GM23338 (cell line): ENCODE results near the gene PROC. TPM values are rescaled to one million over a fixed set of nuclear protein-coding genes. Genes with fewer than 3 reads are reported as not detected.

Experiments used
- ATAC-seq: fragments of 200-7000 bp; cut with Tn5 transposase; 3 replicates; pipeline ENCODE4 v1.9.1; 2020
- DNase-seq: peaks from one replicate; pipeline ENCODE4 v3.0.0-alpha.2; 2015; ENCODE audit warnings: low spot score
- H2AFZ ChIP-seq: fragments of 200-600 bp; sonication (generic); 2 replicates; pipeline ENCODE4 v1.8.0; 2016; ENCODE audit warnings: antibody characterized with exemption, mild to moderate bottlenecking, moderate library complexity
- H3F3A ChIP-seq: fragments of 200-600 bp; sonication (generic); replicated peaks from 2 replicates; pipeline ENCODE4 v1.8.0; 2017; ENCODE audit warnings: antibody characterized with exemption, mixed run types, low read depth
- H3K27ac ChIP-seq: fragments of 200-600 bp; sonication (generic); 2 replicates; pipeline ENCODE4 v1.6.1; 2016; ENCODE audit warnings: low read depth
- H3K27me3 ChIP-seq: fragments of 200-600 bp; sonication (generic); 2 replicates; pipeline ENCODE4 v1.8.0; 2016; ENCODE audit warnings: mild to moderate bottlenecking, mixed run types, moderate library complexity; ENCODE audit not compliant: insufficient read depth
- H3K36me3 ChIP-seq: fragments of 200-600 bp; sonication (generic); 2 replicates; pipeline ENCODE4 v1.8.0; 2016; ENCODE audit warnings: mild to moderate bottlenecking; ENCODE audit not compliant: insufficient read depth
- H3K4me1 ChIP-seq: fragments of 200-600 bp; sonication (generic); 2 replicates; pipeline ENCODE4 v1.8.0; 2016; ENCODE audit warnings: mild to moderate bottlenecking, moderate library complexity; ENCODE audit not compliant: insufficient read depth
- H3K4me2 ChIP-seq: fragments of 200-600 bp; sonication (generic); 2 replicates; pipeline ENCODE4 v1.7.1; 2017; ENCODE audit warnings: mixed run types
- H3K4me3 ChIP-seq: fragments of 200-600 bp; sonication (generic); 2 replicates; pipeline ENCODE4 v1.6.1; 2016; ENCODE audit warnings: mixed run types
- H3K79me2 ChIP-seq: fragments of 200-600 bp; sonication (generic); replicated peaks from 2 replicates; pipeline ENCODE4 v1.8.0; 2017; ENCODE audit warnings: mild to moderate bottlenecking; ENCODE audit not compliant: insufficient read depth
- H3K9me2 ChIP-seq: fragments of 200-600 bp; sonication (generic); 2 replicates; pipeline ENCODE4 v1.8.0; 2017; ENCODE audit not compliant: insufficient read depth
- H4K20me1 ChIP-seq: fragments of 200-600 bp; sonication (generic); replicated peaks from 2 replicates; pipeline ENCODE4 v1.8.0; 2017; ENCODE audit warnings: mild to moderate bottlenecking; ENCODE audit not compliant: insufficient read depth
- H3K27ac Mint-ChIP-seq: 2 replicates; pipeline ENCODE4 v1.8.0; 2020; ENCODE audit warnings: inconsistent platforms, mild to moderate bottlenecking, moderate library complexity, mixed read lengths
- H3K27me3 Mint-ChIP-seq: 3 replicates; pipeline ENCODE4 v1.8.0; 2022; ENCODE audit warnings: low read depth, mild to moderate bottlenecking, moderate library complexity, mixed read lengths, inconsistent platforms; ENCODE audit not compliant: insufficient read depth, poor library complexity
- H3K36me3 Mint-ChIP-seq: 3 replicates; pipeline ENCODE4 v1.8.0; 2021; ENCODE audit warnings: low read depth, mild to moderate bottlenecking, inconsistent platforms, moderate library complexity, mixed read lengths
- H3K4me1 Mint-ChIP-seq: 3 replicates; pipeline ENCODE4 v1.8.0; 2020; ENCODE audit warnings: mild to moderate bottlenecking, inconsistent platforms, mixed read lengths
- H3K4me3 Mint-ChIP-seq: 3 replicates; pipeline ENCODE4 v1.8.0; 2021; ENCODE audit warnings: moderate library complexity, mild to moderate bottlenecking, inconsistent platforms, mixed read lengths
- H3K9me3 Mint-ChIP-seq: 3 replicates; pipeline ENCODE4 v1.8.0; 2020; ENCODE audit warnings: moderate library complexity, mild to moderate bottlenecking, inconsistent platforms, mixed read lengths
- CREB1 ChIP-seq: fragments of 250-450 bp; sonication (Bioruptor Pico); IDR thresholded peaks from 2 replicates; pipeline ENCODE4 v1.5.0; 2020; ENCODE audit warnings: low read depth, mild to moderate bottlenecking, moderate library complexity
- EZH2 ChIP-seq: fragments of 200-600 bp; sonication (generic); IDR thresholded peaks from one replicate; pipeline ENCODE4 v1.8.0; 2017; ENCODE audit warnings: antibody characterized with exemption, mild to moderate bottlenecking, low read depth; ENCODE audit not compliant: unreplicated experiment
- EZH2phosphoT487 ChIP-seq: fragments of 200-600 bp; sonication (generic); IDR thresholded peaks from one replicate; pipeline ENCODE4 v1.8.1; 2018; ENCODE audit warnings: antibody characterized with exemption; ENCODE audit not compliant: unreplicated experiment
- JUNB ChIP-seq: IDR thresholded peaks from one replicate; pipeline ENCODE4 v1.6.1; 2016; ENCODE audit warnings: antibody characterized with exemption; ENCODE audit not compliant: unreplicated experiment
- NANOG ChIP-seq: IDR thresholded peaks from 2 replicates; pipeline ENCODE4 v1.6.1; 2016; ENCODE audit warnings: antibody characterized with exemption, borderline replicate concordance
- POLR2AphosphoS5 ChIP-seq: IDR thresholded peaks from 2 replicates; pipeline ENCODE4 v1.6.1; 2016; ENCODE audit warnings: antibody characterized with exemption, low read depth
- STAT1 ChIP-seq: IDR thresholded peaks from one replicate; pipeline ENCODE4 v1.6.1; 2016; ENCODE audit warnings: antibody characterized with exemption; ENCODE audit not compliant: unreplicated experiment
- ZNF114 ChIP-seq: fragments of 250-450 bp; sonication (Bioruptor Pico); IDR thresholded peaks from 2 replicates; pipeline ENCODE4 v1.5.0; 2020; ENCODE audit warnings: mild to moderate bottlenecking, moderate library complexity
- ZNF331 ChIP-seq: fragments of 250-450 bp; sonication (Bioruptor Pico); IDR thresholded peaks from 2 replicates; pipeline ENCODE4 v1.5.0; 2020; ENCODE audit warnings: low read depth, mild to moderate bottlenecking, moderate library complexity
- polyA plus RNA-seq: library from polyadenylated mRNA; unstranded; fragments of >200 nt; fragmentation: Nextera tagmentation; extraction: Ambion mirVana; gene quantifications from 2 replicates; pipeline ENCODE4 v1.2.1, GENCODE V29; 2016
- total RNA-seq: library from RNA; depleted of rRNA; stranded (reverse); fragments of >200 nt; shearing (Covaris generic); gene quantifications from 2 replicates; pipeline ENCODE4 v1.2.3, GENCODE V29; 2014
- TF ChIP-seq, protein P1 (sequence below): IDR thresholded peaks from one replicate; pipeline ENCODE4 v1.6.1; 2018; ENCODE audit warnings: antibody characterized with exemption; ENCODE audit not compliant: unreplicated experiment
- TF ChIP-seq, protein P2 (sequence below): IDR thresholded peaks from 2 replicates; pipeline ENCODE4 v1.6.1; 2016; ENCODE audit warnings: antibody characterized with exemption
- TF ChIP-seq, protein P3 (sequence below): fragments of 250-450 bp; sonication (Bioruptor Pico); IDR thresholded peaks from 2 replicates; pipeline ENCODE4 v1.5.0; 2020; ENCODE audit warnings: mild to moderate bottlenecking, moderate library complexity
- TF ChIP-seq, protein P4 (sequence below), 2 experiments: fragments of 200-600 bp in 1 of 2; sonication (generic) in 1 of 2; conservative IDR thresholded peaks; 2 replicates each; pipeline versions ENCODE4 v1.5.1 to v1.6.1; 2016 to 2017; ENCODE audit warnings: antibody characterized with exemption in 2 of 2, low read depth in 2 of 2, mild to moderate bottlenecking in 2 of 2, moderate library complexity in 1 of 2

Gene PROC
- total and polyA plus RNA-seq, 2 experiments from 2014 or later: 1.7 to 2.4 TPM

DNA sequence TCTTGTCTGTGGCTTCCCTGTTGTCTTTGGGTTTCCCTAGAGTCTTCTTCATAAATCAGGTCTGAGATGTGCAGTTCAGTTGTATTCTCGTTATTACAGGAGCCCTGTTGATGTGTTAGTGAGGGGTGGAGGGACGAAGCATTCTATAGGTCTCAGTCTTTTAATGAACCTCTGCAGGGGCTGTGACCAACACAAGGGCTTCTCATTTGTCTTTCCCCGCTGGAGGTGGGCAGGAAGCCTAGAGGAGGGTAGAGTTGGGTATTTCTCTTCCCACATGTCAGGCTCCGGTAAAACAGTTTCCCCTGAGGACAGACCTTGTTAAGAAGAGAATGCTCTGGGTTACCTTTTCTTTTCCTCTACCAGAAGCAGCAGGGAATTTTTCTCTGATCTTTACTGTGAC, 31.2 kb downstream of the PROC start:
- peak; percentile 27 for DNase-seq
- H3K4me1 ChIP-seq: peaks cover 5% of the 10 kb centered on the region; the same call in 1 of the 2 replicates

More for the DNA sequence above, 31.2 kb downstream of the PROC start:
- Histone ChIP-seq H3K4me2 (no peak overlapping the region), H3K27ac (peak overlapping the region; percentile 46; the same call in 1 of the 2 replicates), H3K27me3 (no peaks in the 10 kb centered on the region), H3K79me2 (no peaks in the 10 kb centered on the region), H3K36me3 (no peaks in the 10 kb centered on the region), H2AFZ (no peak overlapping the region), H3F3A (no peaks in the 10 kb centered on the region), H4K20me1 (no peaks in the 10 kb centered on the region), H3K4me3 (no peak overlapping the region), H3K9me2 (no peaks in the 10 kb centered on the region)
- H3K36me3 Mint-ChIP-seq: peaks cover 4% of the 10 kb centered on the region; the same call in 2 of the 3 replicates
- ATAC-seq: peak; percentile 88
- H3K4me1 Mint-ChIP-seq: peaks cover 17% of the 10 kb centered on the region; the same call in 2 of the 3 replicates
- H3K9me3 Mint-ChIP-seq: peaks cover 9% of the 10 kb centered on the region
- H3K27ac Mint-ChIP-seq: peak overlapping the region; percentile 41; the same call in 1 of the 2 replicates
- TF ChIP-seq STAT1: no peak
- TF ChIP-seq POLR2AphosphoS5: no peak
- TF ChIP-seq, protein P1, sequence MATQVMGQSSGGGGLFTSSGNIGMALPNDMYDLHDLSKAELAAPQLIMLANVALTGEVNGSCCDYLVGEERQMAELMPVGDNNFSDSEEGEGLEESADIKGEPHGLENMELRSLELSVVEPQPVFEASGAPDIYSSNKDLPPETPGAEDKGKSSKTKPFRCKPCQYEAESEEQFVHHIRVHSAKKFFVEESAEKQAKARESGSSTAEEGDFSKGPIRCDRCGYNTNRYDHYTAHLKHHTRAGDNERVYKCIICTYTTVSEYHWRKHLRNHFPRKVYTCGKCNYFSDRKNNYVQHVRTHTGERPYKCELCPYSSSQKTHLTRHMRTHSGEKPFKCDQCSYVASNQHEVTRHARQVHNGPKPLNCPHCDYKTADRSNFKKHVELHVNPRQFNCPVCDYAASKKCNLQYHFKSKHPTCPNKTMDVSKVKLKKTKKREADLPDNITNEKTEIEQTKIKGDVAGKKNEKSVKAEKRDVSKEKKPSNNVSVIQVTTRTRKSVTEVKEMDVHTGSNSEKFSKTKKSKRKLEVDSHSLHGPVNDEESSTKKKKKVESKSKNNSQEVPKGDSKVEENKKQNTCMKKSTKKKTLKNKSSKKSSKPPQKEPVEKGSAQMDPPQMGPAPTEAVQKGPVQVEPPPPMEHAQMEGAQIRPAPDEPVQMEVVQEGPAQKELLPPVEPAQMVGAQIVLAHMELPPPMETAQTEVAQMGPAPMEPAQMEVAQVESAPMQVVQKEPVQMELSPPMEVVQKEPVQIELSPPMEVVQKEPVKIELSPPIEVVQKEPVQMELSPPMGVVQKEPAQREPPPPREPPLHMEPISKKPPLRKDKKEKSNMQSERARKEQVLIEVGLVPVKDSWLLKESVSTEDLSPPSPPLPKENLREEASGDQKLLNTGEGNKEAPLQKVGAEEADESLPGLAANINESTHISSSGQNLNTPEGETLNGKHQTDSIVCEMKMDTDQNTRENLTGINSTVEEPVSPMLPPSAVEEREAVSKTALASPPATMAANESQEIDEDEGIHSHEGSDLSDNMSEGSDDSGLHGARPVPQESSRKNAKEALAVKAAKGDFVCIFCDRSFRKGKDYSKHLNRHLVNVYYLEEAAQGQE: no peak
- TF ChIP-seq, protein P2, sequence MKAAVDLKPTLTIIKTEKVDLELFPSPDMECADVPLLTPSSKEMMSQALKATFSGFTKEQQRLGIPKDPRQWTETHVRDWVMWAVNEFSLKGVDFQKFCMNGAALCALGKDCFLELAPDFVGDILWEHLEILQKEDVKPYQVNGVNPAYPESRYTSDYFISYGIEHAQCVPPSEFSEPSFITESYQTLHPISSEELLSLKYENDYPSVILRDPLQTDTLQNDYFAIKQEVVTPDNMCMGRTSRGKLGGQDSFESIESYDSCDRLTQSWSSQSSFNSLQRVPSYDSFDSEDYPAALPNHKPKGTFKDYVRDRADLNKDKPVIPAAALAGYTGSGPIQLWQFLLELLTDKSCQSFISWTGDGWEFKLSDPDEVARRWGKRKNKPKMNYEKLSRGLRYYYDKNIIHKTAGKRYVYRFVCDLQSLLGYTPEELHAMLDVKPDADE: no peak
- no peak for TF ChIP-seq ZNF114
- TF ChIP-seq, protein P3, sequence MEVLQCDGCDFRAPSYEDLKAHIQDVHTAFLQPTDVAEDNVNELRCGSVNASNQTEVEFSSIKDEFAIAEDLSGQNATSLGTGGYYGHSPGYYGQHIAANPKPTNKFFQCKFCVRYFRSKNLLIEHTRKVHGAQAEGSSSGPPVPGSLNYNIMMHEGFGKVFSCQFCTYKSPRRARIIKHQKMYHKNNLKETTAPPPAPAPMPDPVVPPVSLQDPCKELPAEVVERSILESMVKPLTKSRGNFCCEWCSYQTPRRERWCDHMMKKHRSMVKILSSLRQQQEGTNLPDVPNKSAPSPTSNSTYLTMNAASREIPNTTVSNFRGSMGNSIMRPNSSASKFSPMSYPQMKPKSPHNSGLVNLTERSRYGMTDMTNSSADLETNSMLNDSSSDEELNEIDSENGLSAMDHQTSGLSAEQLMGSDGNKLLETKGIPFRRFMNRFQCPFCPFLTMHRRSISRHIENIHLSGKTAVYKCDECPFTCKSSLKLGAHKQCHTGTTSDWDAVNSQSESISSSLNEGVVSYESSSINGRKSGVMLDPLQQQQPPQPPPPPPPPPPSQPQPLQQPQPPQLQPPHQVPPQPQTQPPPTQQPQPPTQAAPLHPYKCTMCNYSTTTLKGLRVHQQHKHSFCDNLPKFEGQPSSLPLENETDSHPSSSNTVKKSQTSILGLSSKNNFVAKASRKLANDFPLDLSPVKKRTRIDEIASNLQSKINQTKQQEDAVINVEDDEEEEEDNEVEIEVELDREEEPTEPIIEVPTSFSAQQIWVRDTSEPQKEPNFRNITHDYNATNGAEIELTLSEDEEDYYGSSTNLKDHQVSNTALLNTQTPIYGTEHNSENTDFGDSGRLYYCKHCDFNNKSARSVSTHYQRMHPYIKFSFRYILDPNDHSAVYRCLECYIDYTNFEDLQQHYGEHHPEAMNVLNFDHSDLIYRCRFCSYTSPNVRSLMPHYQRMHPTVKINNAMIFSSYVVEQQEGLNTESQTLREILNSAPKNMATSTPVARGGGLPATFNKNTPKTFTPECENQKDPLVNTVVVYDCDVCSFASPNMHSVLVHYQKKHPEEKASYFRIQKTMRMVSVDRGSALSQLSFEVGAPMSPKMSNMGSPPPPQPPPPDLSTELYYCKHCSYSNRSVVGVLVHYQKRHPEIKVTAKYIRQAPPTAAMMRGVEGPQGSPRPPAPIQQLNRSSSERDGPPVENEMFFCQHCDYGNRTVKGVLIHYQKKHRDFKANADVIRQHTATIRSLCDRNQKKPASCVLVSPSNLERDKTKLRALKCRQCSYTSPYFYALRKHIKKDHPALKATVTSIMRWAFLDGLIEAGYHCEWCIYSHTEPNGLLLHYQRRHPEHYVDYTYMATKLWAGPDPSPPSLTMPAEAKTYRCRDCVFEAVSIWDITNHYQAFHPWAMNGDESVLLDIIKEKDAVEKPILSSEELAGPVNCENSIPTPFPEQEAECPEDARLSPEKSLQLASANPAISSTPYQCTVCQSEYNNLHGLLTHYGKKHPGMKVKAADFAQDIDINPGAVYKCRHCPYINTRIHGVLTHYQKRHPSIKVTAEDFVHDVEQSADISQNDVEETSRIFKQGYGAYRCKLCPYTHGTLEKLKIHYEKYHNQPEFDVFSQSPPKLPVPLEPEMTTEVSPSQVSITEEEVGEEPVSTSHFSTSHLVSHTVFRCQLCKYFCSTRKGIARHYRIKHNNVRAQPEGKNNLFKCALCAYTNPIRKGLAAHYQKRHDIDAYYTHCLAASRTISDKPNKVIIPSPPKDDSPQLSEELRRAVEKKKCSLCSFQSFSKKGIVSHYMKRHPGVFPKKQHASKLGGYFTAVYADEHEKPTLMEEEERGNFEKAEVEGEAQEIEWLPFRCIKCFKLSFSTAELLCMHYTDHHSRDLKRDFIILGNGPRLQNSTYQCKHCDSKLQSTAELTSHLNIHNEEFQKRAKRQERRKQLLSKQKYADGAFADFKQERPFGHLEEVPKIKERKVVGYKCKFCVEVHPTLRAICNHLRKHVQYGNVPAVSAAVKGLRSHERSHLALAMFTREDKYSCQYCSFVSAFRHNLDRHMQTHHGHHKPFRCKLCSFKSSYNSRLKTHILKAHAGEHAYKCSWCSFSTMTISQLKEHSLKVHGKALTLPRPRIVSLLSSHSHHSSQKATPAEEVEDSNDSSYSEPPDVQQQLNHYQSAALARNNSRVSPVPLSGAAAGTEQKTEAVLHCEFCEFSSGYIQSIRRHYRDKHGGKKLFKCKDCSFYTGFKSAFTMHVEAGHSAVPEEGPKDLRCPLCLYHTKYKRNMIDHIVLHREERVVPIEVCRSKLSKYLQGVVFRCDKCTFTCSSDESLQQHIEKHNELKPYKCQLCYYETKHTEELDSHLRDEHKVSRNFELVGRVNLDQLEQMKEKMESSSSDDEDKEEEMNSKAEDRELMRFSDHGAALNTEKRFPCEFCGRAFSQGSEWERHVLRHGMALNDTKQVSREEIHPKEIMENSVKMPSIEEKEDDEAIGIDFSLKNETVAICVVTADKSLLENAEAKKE (CRISPR knock-in tag): no peak
- TF ChIP-seq, protein P4, sequence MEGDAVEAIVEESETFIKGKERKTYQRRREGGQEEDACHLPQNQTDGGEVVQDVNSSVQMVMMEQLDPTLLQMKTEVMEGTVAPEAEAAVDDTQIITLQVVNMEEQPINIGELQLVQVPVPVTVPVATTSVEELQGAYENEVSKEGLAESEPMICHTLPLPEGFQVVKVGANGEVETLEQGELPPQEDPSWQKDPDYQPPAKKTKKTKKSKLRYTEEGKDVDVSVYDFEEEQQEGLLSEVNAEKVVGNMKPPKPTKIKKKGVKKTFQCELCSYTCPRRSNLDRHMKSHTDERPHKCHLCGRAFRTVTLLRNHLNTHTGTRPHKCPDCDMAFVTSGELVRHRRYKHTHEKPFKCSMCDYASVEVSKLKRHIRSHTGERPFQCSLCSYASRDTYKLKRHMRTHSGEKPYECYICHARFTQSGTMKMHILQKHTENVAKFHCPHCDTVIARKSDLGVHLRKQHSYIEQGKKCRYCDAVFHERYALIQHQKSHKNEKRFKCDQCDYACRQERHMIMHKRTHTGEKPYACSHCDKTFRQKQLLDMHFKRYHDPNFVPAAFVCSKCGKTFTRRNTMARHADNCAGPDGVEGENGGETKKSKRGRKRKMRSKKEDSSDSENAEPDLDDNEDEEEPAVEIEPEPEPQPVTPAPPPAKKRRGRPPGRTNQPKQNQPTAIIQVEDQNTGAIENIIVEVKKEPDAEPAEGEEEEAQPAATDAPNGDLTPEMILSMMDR (conservative IDR thresholded peaks at IDR 0.05; ENCODE audit: low read depth in 2 of 2): no peak
- TF ChIP-seq CREB1 (CRISPR knock-in tag): no peak
- no peak for TF ChIP-seq NANOG
- no peak for TF ChIP-seq JUNB
- no peak for TF ChIP-seq EZH2
- TF ChIP-seq EZH2phosphoT487: no peak
- no peak for TF ChIP-seq ZNF331
- no peak overlapping the region for H3K4me3 Mint-ChIP-seq
- peaks cover 5% of the 10 kb centered on the region for H3K27me3 Mint-ChIP-seq
